Esophagus muscularis mucosa (tissue), 4 donors: ENCODE measurements around the gene GINS1. TPM values are rescaled to one million over a fixed set of nuclear protein-coding genes. Genes with fewer than 3 reads are reported as not detected.
"Not testable (repeated sequence)": the region's sequence is repeated elsewhere in the genome, so short reads cannot be mapped to it uniquely, and the experiment has no call there.

Experiments used
- DNase-seq: peaks from one replicate; pipeline ENCODE4 v3.0.0-alpha.2; 2017; ENCODE audit errors: extremely low spot score
- H3K27ac ChIP-seq, 4 donors: fragments of 200-600 bp; sonication (generic); replicated peaks in 1 of 4; 1 replicate in 3 of 4; 2 replicates in 1 of 4; pipeline ENCODE4 v1.5.1; 2016 to 2019; ENCODE audit warnings: mild to moderate bottlenecking in 1 of 4
- H3K27me3 ChIP-seq, 4 donors: fragments of 200-600 bp; sonication (generic); one replicate each; pipeline versions ENCODE4 v1.5.1 to v1.6.0; 2016 to 2019
- H3K36me3 ChIP-seq, 4 donors: fragments of 200-600 bp; sonication (generic); one replicate each; pipeline ENCODE4 v1.5.1; 2016 to 2019
- H3K4me1 ChIP-seq, 4 donors: fragments of 200-600 bp; sonication (generic); one replicate each; pipeline ENCODE4 v1.5.1; 2016 to 2019
- H3K4me3 ChIP-seq, 4 donors: fragments of 200-600 bp; sonication (generic); 1 replicate in 2 of 4; 2 replicates in 2 of 4; pipeline ENCODE4 v1.5.1; 2016 to 2019; ENCODE audit warnings: mild to moderate bottlenecking in 4 of 4, moderate library complexity in 1 of 4
- H3K9me3 ChIP-seq, 4 donors: fragments of 200-600 bp; sonication (generic); 1 replicate in 3 of 4; 2 replicates in 1 of 4; pipeline ENCODE4 v1.5.1; 2016 to 2019
- EP300 ChIP-seq: sonication (generic); formaldehyde crosslinking; IDR thresholded peaks from one replicate; pipeline ENCODE4 v1.6.1; 2017; ENCODE audit warnings: antibody characterized with exemption
- POLR2A ChIP-seq: fragments of 450-650 bp; IDR thresholded peaks from one replicate; pipeline ENCODE4 v1.6.1; 2017; ENCODE audit warnings: antibody characterized with exemption, moderate library complexity, mild to moderate bottlenecking, low read depth
- POLR2AphosphoS5 ChIP-seq, 2 donors: sonication (generic); formaldehyde crosslinking; IDR thresholded peaks; one replicate each; pipeline ENCODE4 v1.6.1; 2017; ENCODE audit warnings: antibody characterized with exemption in 2 of 2
- WGBS: methylation state at CpG from one replicate; pipeline ENCODE4 v1.1.5; 2018; 5-methylcytosine and 5-hydroxymethylcytosine counted together
- intact Hi-C: fragments of 100-400 bp; cut with DNase I; formaldehyde crosslinking; loops from one replicate; pipeline ENCODE4 v1.15.1; 2023
- total RNA-seq, 4 donors: library from RNA; depleted of rRNA; stranded (reverse); fragments of >200 nt; gene quantifications; one replicate each; pipeline versions ENCODE4 v1.1.0 to v1.2.1, GENCODE V29; 2016
- TF ChIP-seq, protein P1 (sequence below), 3 experiments: fragments of 200-600 bp in 2 of 3; fragments of 450-650 bp in 1 of 3; sonication (generic) in 2 of 3; IDR thresholded peaks; one replicate each; pipeline ENCODE4 v1.5.1; 2017 to 2019; ENCODE audit warnings: antibody characterized with exemption in 3 of 3, mild to moderate bottlenecking in 2 of 3, moderate library complexity in 1 of 3

GINS1 gene
- total RNA-seq, 4 donors from 2014 or later, result 0.33 to 0.63 (median 0.47) TPM

DNA sequence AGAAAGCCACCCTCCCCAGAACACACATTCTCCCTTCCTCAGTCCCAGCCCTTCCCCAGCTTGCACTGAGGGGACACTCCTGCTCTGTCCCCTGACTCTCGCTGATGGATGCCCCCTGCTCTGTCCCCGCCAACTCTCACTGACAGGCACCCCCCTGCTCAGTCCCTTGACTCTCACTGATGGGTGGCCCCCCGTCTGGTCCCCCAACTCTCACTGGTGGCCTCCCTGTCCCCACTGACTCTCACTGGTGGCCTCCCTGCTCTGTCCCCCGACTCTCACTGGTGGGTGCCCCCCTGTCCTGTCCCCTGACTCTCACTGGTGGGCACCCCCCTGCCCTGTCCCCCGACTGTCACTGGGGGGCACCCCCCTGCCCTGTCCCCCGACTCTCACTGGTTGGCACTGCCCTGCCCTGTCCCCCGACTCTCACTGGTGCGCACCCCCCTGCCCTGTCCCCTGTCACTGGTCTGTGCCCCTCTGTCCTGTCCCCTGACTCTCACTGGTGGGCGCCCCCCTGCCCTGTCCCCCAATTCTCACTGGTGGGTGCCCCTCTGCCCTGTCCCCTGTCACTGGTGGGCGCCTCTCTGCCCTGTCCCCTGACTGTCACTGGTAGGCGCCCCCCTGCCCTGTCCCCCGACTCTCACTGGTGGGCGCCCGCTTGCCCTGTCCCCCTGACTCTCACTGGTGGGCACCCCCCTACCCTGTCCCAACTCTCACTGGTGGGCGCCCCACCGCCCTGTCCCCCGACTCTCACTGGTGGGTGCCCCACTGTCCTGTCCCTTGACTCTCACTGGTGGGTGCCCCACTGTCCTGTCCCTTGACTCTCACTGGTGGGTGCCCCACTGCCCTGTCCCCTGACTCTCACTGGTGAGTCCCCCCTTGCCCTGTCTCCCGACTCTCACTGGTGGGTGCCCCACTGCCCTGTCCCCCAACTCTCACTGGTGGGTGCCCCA is 60.9 kb downstream of the GINS1 start:
- DNase-seq, result no peak
- intact Hi-C loops, result no loop called here
- peaks cover 3 to 72% (median 19%) of the 10 kb centered on the region in 4 donors for H3K36me3 ChIP-seq
- H3K9me3 ChIP-seq, result no peaks in the 10 kb centered on the region
- no peaks in the 10 kb centered on the region for H3K4me1 ChIP-seq
- 90% methylated on average over 18 of the region's 18 CpGs for WGBS
- H3K27me3 ChIP-seq, result no peaks in the 10 kb centered on the region
- no peak overlapping the region for H3K27ac ChIP-seq
- TF ChIP-seq EP300, result no peak
- TF ChIP-seq, protein P1, sequence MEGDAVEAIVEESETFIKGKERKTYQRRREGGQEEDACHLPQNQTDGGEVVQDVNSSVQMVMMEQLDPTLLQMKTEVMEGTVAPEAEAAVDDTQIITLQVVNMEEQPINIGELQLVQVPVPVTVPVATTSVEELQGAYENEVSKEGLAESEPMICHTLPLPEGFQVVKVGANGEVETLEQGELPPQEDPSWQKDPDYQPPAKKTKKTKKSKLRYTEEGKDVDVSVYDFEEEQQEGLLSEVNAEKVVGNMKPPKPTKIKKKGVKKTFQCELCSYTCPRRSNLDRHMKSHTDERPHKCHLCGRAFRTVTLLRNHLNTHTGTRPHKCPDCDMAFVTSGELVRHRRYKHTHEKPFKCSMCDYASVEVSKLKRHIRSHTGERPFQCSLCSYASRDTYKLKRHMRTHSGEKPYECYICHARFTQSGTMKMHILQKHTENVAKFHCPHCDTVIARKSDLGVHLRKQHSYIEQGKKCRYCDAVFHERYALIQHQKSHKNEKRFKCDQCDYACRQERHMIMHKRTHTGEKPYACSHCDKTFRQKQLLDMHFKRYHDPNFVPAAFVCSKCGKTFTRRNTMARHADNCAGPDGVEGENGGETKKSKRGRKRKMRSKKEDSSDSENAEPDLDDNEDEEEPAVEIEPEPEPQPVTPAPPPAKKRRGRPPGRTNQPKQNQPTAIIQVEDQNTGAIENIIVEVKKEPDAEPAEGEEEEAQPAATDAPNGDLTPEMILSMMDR (IDR thresholded peaks at IDR 0.05), result no peak
- TF ChIP-seq POLR2A, result no peak
- TF ChIP-seq POLR2AphosphoS5 (IDR thresholded peaks at IDR 0.05), result no peak
- H3K4me3 ChIP-seq, result no peak overlapping the region

DNA sequence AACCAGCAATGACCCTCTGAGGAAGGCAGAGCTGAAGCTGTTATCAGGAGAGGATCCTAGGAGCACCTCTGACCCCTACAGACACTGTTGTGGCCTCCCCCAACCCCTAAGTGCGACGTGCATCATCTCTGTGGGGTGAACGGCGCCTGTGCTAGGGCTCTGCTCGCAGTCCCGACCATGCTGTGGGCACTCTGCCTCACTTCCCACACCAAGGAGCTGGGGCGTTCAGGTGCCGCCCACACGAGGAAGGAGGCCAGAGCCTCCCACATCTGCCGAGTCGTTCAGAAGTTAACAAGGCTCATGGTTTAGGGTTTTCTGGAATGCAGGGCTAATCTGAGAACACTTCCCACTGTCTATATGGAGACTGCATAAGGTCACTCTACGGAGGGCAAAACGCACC is 62.1 kb downstream of the GINS1 start:
- H3K4me1 ChIP-seq, result no peaks in the 10 kb centered on the region

DNA sequence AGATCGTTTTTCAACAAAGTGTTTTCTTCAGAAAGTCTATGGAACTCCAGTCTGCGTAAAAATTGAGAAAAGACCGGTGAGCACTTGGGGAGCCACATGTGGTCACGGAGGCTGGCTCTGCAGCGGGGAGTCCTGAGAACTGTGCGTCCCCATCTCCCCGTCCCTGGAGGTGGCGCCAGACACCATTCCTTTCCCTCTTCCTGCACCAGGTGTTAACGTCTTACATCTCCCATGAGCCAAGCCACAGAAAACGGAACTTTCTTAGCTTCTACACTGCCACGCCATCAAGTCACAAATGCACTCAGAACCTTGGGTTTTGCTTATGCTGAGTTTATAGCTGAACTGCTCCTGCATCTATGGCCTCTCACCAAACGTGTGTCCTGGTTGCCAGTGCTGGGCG is 62.6 kb downstream of the GINS1 start:
- Histone ChIP-seq H3K4me1 (no peaks in the 10 kb centered on the region), H3K36me3 (peaks cover 3 to 56% (median 19%) of the 10 kb centered on the region in 4 donors), H3K4me3 (no peak overlapping the region), H3K27ac (no peak overlapping the region), H3K27me3 (no peaks in the 10 kb centered on the region), H3K9me3 (no peaks in the 10 kb centered on the region)
- TF ChIP-seq POLR2A, result no peak
- TF ChIP-seq, protein P1 (IDR thresholded peaks at IDR 0.05), result peak in 1 of 3 experiments; percentile 19
- no peak for TF ChIP-seq EP300
- intact Hi-C loops, result no loop called here
- WGBS, result 74% methylated on average over 13 of the region's 13 CpGs
- DNase-seq, result no peak

More for the DNA sequence above, 62.1 kb downstream of the GINS1 start:
- no peak for DNase-seq
- H3K9me3 ChIP-seq, result no peaks in the 10 kb centered on the region
- WGBS, result 86% methylated on average over 13 of the region's 13 CpGs
- H3K4me3 ChIP-seq, result no peak overlapping the region
- intact Hi-C loops, result no loop called here
- H3K27me3 ChIP-seq, result no peaks in the 10 kb centered on the region
- peaks cover 3 to 61% (median 19%) of the 10 kb centered on the region in 4 donors for H3K36me3 ChIP-seq
- no peak overlapping the region for H3K27ac ChIP-seq
- TF ChIP-seq, protein P1 (IDR thresholded peaks at IDR 0.05), result no peak
- TF ChIP-seq POLR2A (no peak), EP300 (no peak), POLR2AphosphoS5 (IDR thresholded peaks at IDR 0.05) (no peak)

DNA sequence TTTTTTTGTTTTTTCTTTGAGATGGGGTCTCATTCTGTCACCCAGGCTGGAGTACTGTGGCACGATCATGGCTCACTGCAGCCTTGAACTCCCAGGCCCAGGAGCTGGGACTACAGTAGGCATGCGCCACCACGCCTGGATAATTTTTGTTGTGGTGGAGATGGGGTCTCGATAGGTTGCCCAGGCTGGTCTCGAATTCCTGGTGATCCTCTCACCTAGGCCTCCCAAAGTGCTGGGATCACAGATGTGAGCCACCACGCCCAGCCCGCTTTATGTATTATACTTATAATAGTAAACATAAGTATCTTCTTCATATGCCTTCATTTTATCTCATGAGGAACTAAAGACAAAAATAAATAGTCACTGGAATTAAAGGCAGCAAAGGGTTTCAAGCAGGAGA is 63.5 kb downstream of the GINS1 start:
- DNase-seq, result no peak
- Histone ChIP-seq H3K27ac (no peak overlapping the region), H3K4me3 (no peak overlapping the region), H3K27me3 (no peaks in the 10 kb centered on the region), H3K9me3 (no peaks in the 10 kb centered on the region), H3K4me1 (no peaks in the 10 kb centered on the region), H3K36me3 (peaks cover 3 to 52% (median 21%) of the 10 kb centered on the region in 4 donors)
- 98% methylated on average over 7 of the region's 7 CpGs for WGBS
- TF ChIP-seq EP300, result no peak
- no peak for TF ChIP-seq POLR2AphosphoS5 (IDR thresholded peaks at IDR 0.05)
- no peak for TF ChIP-seq POLR2A
- TF ChIP-seq, protein P1 (IDR thresholded peaks at IDR 0.05), result no peak
- intact Hi-C loops, result no loop called here

DNA sequence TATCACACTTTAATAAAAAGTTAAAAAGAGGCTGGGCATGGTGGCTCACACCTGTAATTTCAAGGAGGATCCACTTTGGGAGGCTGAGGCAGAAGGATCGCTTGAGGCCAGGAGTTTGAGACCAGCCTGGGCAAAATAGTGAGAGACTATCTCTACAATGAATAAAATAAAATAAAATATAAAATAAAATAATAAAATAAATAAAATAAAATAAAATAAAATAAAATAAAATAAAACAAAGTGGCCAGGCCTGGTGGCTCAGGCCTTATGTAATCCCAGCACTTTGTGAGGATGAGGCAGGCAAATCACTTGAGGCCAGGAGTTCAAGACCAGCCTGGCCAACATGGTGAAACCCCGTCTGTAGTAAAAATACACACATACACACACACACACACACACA is 65.8 kb downstream of the GINS1 start:
- H3K27ac ChIP-seq, H3K4me3 ChIP-seq, H3K4me1 ChIP-seq, H3K9me3 ChIP-seq, DNase-seq, intact Hi-C loops, H3K27me3 ChIP-seq: not testable (repeated sequence)
- 93% methylated on average over 2 of the region's 2 CpGs for WGBS
- H3K36me3 ChIP-seq, result peaks cover 0 to 46% (median 27%) of the 10 kb centered on the region in 4 donors
